IMR-90 (cell line): ENCODE data around the gene POTEG.
"Not testable (repeated sequence)": the region's sequence is repeated elsewhere in the genome, so short reads cannot be mapped to it uniquely, and the experiment has no call there.

Experiments
- BHLHE40 ChIP-seq: fragments of 150-350 bp; IDR thresholded peaks from 2 replicates; pipeline ENCODE4 v1.6.1; 2016; ENCODE audit warnings: mild to moderate bottlenecking, low read depth, low read length
- CHD1 ChIP-seq: IDR thresholded peaks from 2 replicates; pipeline ENCODE4 v1.6.1; 2012; ENCODE audit warnings: low read depth, low read length, improper control_type of control experiment
- CTCF ChIP-seq: conservative IDR thresholded peaks from 2 replicates; pipeline ENCODE4 v1.5.1; 2012; ENCODE audit warnings: mild to moderate bottlenecking, low read depth, low read length, improper control_type of control experiment
- ELK1 ChIP-seq: fragments of 150-350 bp; IDR thresholded peaks from 2 replicates; pipeline ENCODE4 v1.6.1; 2016; ENCODE audit warnings: low read depth, mild to moderate bottlenecking, low read length, moderate library complexity, borderline replicate concordance
- FOS ChIP-seq: fragments of 150-350 bp; IDR thresholded peaks from 2 replicates; pipeline ENCODE4 v1.6.1; 2016; ENCODE audit warnings: low read depth, low read length
- MAFK ChIP-seq: IDR thresholded peaks from 2 replicates; pipeline ENCODE4 v1.6.1; 2012; ENCODE audit warnings: low read depth, low read length, improper control_type of control experiment
- MAZ ChIP-seq: IDR thresholded peaks from 2 replicates; pipeline ENCODE4 v1.6.1; 2012; ENCODE audit warnings: low read depth, mild to moderate bottlenecking, low read length, improper control_type of control experiment, moderate library complexity, borderline replicate concordance
- MXI1 ChIP-seq: IDR thresholded peaks from 2 replicates; pipeline ENCODE4 v1.6.1; 2012; ENCODE audit warnings: low read depth, mild to moderate bottlenecking, low read length, moderate library complexity, borderline replicate concordance
- NFE2L2 ChIP-seq: fragments of 150-350 bp; IDR thresholded peaks from 2 replicates; pipeline ENCODE4 v1.6.1; 2016; ENCODE audit warnings: low read depth, mild to moderate bottlenecking, low read length
- POLR2A ChIP-seq: IDR thresholded peaks from 2 replicates; pipeline ENCODE4 v1.6.1; 2012; ENCODE audit warnings: mild to moderate bottlenecking, low read depth, low read length
- RAD21 ChIP-seq: IDR thresholded peaks from 2 replicates; pipeline ENCODE4 v1.6.1; 2012; ENCODE audit warnings: low read length, improper control_type of control experiment
- RCOR1 ChIP-seq: IDR thresholded peaks from 2 replicates; pipeline ENCODE4 v1.6.1; 2012; ENCODE audit warnings: mild to moderate bottlenecking, low read length, improper control_type of control experiment; ENCODE audit not compliant: insufficient replicate concordance
- SMC3 ChIP-seq: fragments of 150-350 bp; IDR thresholded peaks from 2 replicates; pipeline ENCODE4 v1.6.1; 2016; ENCODE audit warnings: low read depth, mild to moderate bottlenecking, antibody characterized with exemption, low read length, moderate library complexity
- USF2 ChIP-seq: fragments of 150-350 bp; IDR thresholded peaks from 2 replicates; pipeline ENCODE4 v1.6.1; 2017; ENCODE audit warnings: mild to moderate bottlenecking, antibody characterized with exemption, low read length, low read depth

- not testable (repeated sequence) for TF ChIP-seq CTCF, POLR2A, SMC3, RAD21, CHD1, USF2, MXI1, FOS, NFE2L2, BHLHE40, RCOR1, MAZ, MAFK, ELK1
Measured at GRCh38 chr14:19481421-19481820, 47.3 kb upstream of the POTEG start.
